Right ventricle myocardium inferior (tissue), 1 donor: ENCODE results near the gene BEST4. TPM values are rescaled to one million over a fixed set of nuclear protein-coding genes. Genes with fewer than 3 reads are reported as not detected.
A peak's percentile ranks its signal among the peaks of the same experiment; 100 is the strongest.
"Not testable (repeated sequence)": the region's sequence is repeated elsewhere in the genome, so short reads cannot be mapped to it uniquely, and the experiment has no call there.

ENCODE experiments used
- ATAC-seq: fragments of 200-7000 bp; cut with Tn5 transposase; one replicate; pipeline ENCODE4 v1.9.1; 2020; ENCODE audit warnings: mild to moderate bottlenecking, moderate library complexity
- DNase-seq: peaks from one replicate; pipeline ENCODE4 v3.0.0; 2021; ENCODE audit errors: missing footprints
- intact Hi-C: fragments of 100-400 bp; cut with DNase I; formaldehyde crosslinking; loops from one replicate; pipeline ENCODE4 v1.11.0; 2022
- total RNA-seq: library from RNA; stranded (reverse); fragmentation: NEBNext Ultra II Directional; extraction: Animal tissue kit (Norgen Biotek cat#: 25700); gene quantifications from one replicate; pipeline ENCODE4 v1.2.1, GENCODE V29; 2021
- donor health status: DM: no; HTN: yes; CAD: no; lungs with severe emphysema.

The BEST4 gene
- total RNA-seq, 1 donor from 2014 or later, result not detected

DNA sequence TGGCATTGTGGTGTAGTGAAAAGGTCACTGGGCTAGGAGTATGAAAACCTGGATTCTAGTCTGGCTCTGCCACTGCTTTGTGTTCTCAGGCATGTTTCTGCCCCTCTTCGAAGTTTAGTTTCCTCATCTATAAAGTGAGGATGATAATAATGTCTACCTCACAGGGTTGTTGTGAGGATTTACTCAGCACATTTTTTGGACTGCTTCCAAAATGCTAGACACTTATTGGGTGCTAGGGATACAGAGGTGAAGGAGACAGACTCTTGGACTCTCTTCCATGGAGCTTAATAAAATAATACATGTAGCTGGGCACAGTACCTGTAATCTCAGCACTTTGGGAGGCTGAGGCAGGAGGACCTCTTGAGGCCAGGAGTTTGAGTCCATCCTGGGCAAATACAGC is 44.8 kb downstream of the BEST4 start:
- intact Hi-C loops, result no loop called here
- DNase-seq, result no peak
- no peak for ATAC-seq

DNA sequence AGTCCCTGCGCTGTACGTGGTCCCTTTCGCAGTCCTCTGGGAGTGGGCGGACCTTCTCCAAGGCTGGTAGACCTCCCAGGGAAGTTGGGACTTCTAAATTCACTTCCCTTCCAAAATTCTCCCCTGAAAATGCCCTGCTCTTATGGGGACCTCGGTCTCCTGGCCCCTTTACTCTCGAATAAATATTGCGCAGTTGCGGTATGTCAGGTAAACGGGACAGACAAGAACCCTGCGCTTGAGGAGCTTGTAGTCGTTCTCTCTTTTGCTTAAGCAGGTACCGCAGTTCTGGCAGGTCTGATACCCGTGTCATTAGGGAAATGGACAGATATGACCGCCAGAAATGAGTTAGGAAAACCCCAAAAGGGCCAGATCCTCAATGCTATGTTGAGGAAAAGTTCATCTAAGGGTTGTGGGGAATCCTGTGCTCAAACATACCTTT is 47.8 kb downstream of the BEST4 start:
- intact Hi-C loops, result no loop called here
- ATAC-seq (no peak), DNase-seq (no peak)

DNA sequence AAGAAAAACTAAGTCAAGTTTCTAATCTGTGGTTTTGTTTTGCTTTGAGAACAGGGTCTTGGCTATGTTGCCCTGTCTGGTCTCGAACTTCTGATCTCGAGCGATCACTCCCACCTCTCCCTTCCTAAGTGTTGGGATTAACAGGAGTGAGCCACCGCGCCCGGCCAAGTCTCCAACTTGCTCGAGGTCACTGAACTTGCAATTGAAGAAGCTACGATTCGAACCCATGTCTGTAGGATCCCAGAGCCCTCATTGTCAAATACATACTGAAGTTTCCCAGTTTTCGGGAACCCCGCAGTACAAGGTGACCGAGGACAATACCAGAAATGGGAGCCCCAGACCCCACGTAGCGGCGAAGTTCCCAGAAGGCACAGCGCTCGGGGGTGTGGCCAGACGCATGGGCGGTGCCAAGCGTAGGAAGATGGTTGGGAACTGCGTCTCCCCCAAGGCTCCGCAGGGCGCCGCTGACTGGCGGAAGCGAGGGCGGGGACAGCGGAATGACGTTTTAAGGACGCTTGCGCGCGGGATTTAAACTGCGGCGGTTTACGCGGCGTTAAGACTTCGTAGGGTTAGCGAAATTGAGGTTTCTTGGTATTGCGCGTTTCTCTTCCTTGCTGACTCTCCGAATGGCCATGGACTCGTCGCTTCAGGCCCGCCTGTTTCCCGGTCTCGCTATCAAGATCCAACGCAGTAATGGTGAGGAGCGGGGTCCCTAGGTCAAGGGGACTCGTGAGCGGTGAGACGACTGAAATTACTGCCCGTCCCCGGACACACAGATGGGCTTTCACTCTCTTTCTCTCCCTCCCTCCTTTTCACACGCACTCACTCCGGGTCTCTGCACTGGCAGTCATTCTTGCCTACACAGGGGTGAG is 48.4 kb downstream of the BEST4 start, which contains the start of gene KIF2C:
Gene KIF2C (plus strand): TSS at position 531 of the 872 bp plus-strand sequence. CDS start 96 bp downstream, at position 627.
- intact Hi-C loops, result loop anchor here (2.0 kb wide), 1 partner anchor 35 kb away; the partner anchor contains the start of gene RPS8
- ATAC-seq, result peak; percentile 100
- peak; percentile 97 for DNase-seq

DNA sequence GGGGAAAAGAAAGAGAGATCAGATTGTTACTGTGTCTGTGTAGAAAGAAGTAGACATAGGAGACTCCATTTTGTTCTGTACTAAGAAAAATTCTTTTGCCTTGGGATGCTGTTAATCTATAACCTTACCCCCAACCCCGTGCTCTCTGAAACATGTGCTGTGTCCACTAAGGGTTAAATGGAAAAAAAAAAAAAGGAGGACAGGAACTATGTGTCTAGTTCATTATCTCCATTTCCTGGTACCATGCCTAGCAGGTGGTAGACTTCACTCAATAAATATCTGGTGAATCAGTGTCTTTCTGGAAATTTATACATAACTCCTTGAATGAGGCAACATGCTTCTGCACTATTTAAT is 49.0 kb downstream of the BEST4 start:
- intact Hi-C loops, result loop anchor here (2.0 kb wide), 1 partner anchor 36 kb away; the partner anchor contains the start of gene RPS8
- ATAC-seq, DNase-seq: not testable (repeated sequence)

DNA sequence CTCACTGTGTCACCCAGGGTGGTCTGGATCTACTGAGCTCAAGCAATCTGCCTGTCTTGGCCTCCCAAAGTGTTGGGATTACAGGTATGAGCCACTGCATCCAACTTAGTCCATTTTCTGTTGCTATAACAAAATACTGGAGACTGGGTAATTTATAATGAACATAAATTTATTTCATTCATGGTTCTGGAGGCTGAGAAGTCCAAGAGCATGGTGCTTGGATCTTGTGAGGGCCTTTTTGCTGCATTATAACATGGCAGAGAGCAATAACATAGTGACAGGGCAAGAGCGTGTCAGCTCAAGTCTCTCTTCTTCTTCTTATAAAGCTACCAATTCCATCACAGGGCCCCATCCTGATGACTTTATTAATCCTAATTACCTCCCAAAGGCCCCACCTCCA is 52.0 kb downstream of the BEST4 start:
- ATAC-seq (no peak), DNase-seq (no peak)
- intact Hi-C loops, result no loop called here

DNA sequence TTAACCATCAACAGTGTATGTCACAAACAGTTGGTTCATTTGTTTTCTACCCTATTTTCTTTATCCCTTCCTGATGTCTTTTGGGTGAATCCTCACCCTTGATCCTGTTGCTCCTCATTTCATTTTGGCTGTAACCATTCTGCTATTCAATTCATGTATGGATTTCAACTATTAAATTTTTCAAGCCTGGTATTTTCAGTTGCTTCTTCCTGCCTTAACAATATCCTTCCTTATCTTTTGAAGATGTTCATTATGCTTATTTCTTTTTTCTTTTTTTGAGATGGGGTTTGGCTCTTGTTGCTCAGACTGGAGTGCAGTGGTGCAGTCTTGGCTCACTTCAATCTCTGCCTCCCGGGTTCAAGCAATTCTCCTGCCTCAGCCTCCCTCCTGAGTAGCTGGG is 54.2 kb downstream of the BEST4 start:
- ATAC-seq, result no peak
- DNase-seq, result no peak
- intact Hi-C loops, result no loop called here

Other genes starting within 250 kb of the BEST4 start
- 11.8 TPM for gene TMEM53, start 113.7 kb downstream of the BEST4 start, total RNA-seq
- 0.78 TPM for gene ARMH1, start 113.5 kb downstream of the BEST4 start, total RNA-seq
- gene RNU5D-1, start 57.0 kb downstream of the BEST4 start, total RNA-seq, result not detected
- 0.87 TPM for gene KIF2C, start 48.3 kb downstream of the BEST4 start, total RNA-seq
- gene RPS8, start 12.6 kb downstream of the BEST4 start, total RNA-seq, result 833 TPM
- 6.4 TPM for gene PLK3, start 12.2 kb upstream of the BEST4 start, total RNA-seq
- 1.0 TPM for gene DYNLT4, start 19.2 kb upstream of the BEST4 start, total RNA-seq
- gene BTBD19, start 20.4 kb upstream of the BEST4 start, total RNA-seq, result 2.8 TPM
- 0.43 TPM for gene PTCH2, start 55.1 kb upstream of the BEST4 start, total RNA-seq
- 41.8 TPM for gene EIF2B3, start 198.4 kb upstream of the BEST4 start, total RNA-seq
- 25.7 TPM for gene HECTD3, start 223.2 kb upstream of the BEST4 start, total RNA-seq
- gene UROD, start 224.1 kb upstream of the BEST4 start, total RNA-seq, result 71.7 TPM